ENCODE measurements around the gene USP35.
"Not testable (repeated sequence)": the region's sequence is repeated elsewhere in the genome, so short reads cannot be mapped to it uniquely, and the experiment has no call there.

The USP35 gene

DNA sequence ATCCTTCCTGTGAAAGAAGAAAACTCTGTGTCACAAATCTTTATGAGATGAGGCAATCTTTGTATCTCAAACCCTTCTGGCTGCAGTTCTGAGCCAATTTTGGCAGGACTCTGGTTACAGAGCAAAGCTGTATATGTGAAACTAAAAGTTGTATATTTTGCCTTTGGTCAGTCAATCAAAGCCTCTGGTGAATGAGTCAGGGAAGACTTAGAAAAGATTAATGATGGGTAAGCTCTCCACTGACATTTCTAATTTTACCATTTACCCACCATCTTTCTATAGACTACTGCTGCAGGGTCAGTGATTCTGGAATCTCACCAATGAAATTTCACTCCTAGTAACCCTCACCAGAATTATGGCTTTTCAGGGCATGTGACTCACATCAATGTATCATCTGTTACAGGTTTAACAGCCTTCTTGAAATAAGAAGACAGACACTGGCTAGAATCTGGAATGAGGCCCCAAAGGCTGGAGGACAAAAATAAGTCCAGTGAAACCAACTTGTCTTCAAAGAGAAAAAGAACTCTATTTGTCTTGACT, 43.3 kb downstream of the USP35 start:
- DNase-seq = no peak
- TF ChIP-seq, protein P1, sequence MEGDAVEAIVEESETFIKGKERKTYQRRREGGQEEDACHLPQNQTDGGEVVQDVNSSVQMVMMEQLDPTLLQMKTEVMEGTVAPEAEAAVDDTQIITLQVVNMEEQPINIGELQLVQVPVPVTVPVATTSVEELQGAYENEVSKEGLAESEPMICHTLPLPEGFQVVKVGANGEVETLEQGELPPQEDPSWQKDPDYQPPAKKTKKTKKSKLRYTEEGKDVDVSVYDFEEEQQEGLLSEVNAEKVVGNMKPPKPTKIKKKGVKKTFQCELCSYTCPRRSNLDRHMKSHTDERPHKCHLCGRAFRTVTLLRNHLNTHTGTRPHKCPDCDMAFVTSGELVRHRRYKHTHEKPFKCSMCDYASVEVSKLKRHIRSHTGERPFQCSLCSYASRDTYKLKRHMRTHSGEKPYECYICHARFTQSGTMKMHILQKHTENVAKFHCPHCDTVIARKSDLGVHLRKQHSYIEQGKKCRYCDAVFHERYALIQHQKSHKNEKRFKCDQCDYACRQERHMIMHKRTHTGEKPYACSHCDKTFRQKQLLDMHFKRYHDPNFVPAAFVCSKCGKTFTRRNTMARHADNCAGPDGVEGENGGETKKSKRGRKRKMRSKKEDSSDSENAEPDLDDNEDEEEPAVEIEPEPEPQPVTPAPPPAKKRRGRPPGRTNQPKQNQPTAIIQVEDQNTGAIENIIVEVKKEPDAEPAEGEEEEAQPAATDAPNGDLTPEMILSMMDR (IDR thresholded peaks at IDR 0.05; ENCODE audit: low read depth, low read length) = no peak
- H3K4me3 ChIP-seq (ENCODE audit: low read depth, low read length) = no peak overlapping the region
- H3K36me3 ChIP-seq = no peaks in the 10 kb centered on the region
- H3K27me3 ChIP-seq (ENCODE audit: insufficient read depth, low read depth, severe bottlenecking) = no peaks in the 10 kb centered on the region
- H3K9me3 ChIP-seq (ENCODE audit: severe bottlenecking) = no peaks in the 10 kb centered on the region
- no peak overlapping the region for H3K27ac ChIP-seq

DNA sequence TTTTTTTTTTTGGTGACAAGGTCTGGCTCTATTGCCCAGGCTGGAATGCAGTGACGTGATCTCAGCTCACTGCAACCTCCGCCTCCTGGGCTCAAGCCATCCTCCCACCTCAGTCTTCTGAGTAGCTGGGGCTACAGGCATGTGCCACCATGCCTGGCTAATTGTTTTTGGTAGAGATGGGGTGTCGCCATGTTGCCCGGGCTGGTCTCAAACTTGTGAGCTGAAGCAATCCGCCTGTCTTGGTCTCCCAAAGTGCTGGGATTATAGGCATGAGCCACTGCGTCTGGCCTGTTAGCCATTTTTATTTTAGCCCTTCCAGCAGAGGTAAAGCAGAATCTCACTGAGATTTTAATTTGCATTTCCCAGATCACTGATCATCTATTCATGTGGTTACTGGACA, 44.3 kb downstream of the USP35 start:
- not testable (repeated sequence) for H3K9me3 ChIP-seq (ENCODE audit: severe bottlenecking); DNase-seq; H3K4me3 ChIP-seq (ENCODE audit: low read depth, low read length); H3K36me3 ChIP-seq; H3K27ac ChIP-seq; H3K27me3 ChIP-seq (ENCODE audit: insufficient read depth, low read depth, severe bottlenecking)

- TF ChIP-seq, protein P1 (IDR thresholded peaks at IDR 0.05; ENCODE audit: low read depth, low read length) = no peak
- Histone ChIP-seq H3K9me3 (ENCODE audit: severe bottlenecking) (no peaks in the 10 kb centered on the region), H3K36me3 (no peaks in the 10 kb centered on the region), H3K27me3 (ENCODE audit: insufficient read depth, low read depth, severe bottlenecking) (no peaks in the 10 kb centered on the region), H3K27ac (no peak overlapping the region), H3K4me3 (ENCODE audit: low read depth, low read length) (no peak overlapping the region)
- no peak for DNase-seq
These were observed 45.3 kb downstream of the USP35 start for GRCh38 chr11:78234006-78234405.

- TF ChIP-seq, protein P1 (IDR thresholded peaks at IDR 0.05; ENCODE audit: low read depth, low read length) = no peak
- H3K27ac ChIP-seq = no peak overlapping the region
These were observed 48.8 kb downstream of the USP35 start for GRCh38 chr11:78237293-78238046.

GRCh38 chr11:78239781-78240180, 51.1 kb downstream of the USP35 start:
- H3K36me3 ChIP-seq = no peaks in the 10 kb centered on the region
- H3K27me3 ChIP-seq (ENCODE audit: insufficient read depth, low read depth, severe bottlenecking) = no peaks in the 10 kb centered on the region
- H3K4me3 ChIP-seq (ENCODE audit: low read depth, low read length) = no peak overlapping the region
- H3K9me3 ChIP-seq (ENCODE audit: severe bottlenecking) = peaks cover 5% of the 10 kb centered on the region
- TF ChIP-seq, protein P1 (IDR thresholded peaks at IDR 0.05; ENCODE audit: low read depth, low read length) = no peak
- DNase-seq = no peak
- no peak overlapping the region for H3K27ac ChIP-seq

More at GRCh38 chr11:78237293-78238046, 48.8 kb downstream of the USP35 start:
- no peaks in the 10 kb centered on the region for H3K36me3 ChIP-seq
- no peaks in the 10 kb centered on the region for H3K27me3 ChIP-seq (ENCODE audit: insufficient read depth, low read depth, severe bottlenecking)
- H3K9me3 ChIP-seq (ENCODE audit: severe bottlenecking) = peaks cover 5% of the 10 kb centered on the region
- DNase-seq = no peak
- H3K4me3 ChIP-seq (ENCODE audit: low read depth, low read length) = no peak overlapping the region

- H3K27me3 ChIP-seq (ENCODE audit: insufficient read depth, low read depth, severe bottlenecking) = no peaks in the 10 kb centered on the region
- no peak for DNase-seq
- TF ChIP-seq, protein P1 (IDR thresholded peaks at IDR 0.05; ENCODE audit: low read depth, low read length) = no peak
- H3K9me3 ChIP-seq (ENCODE audit: severe bottlenecking) = peaks cover 5% of the 10 kb centered on the region
- no peak overlapping the region for H3K27ac ChIP-seq
- H3K36me3 ChIP-seq = no peaks in the 10 kb centered on the region
- no peak overlapping the region for H3K4me3 ChIP-seq (ENCODE audit: low read depth, low read length)
These were observed 52.8 kb downstream of the USP35 start for GRCh38 chr11:78241475-78241874.
